SH-SY5Y (cell line): ENCODE results near the gene DCBLD1.

Experiments
- GATA2 ChIP-seq: IDR thresholded peaks from 2 replicates; pipeline ENCODE4 v1.6.1; 2011; ENCODE audit warnings: mild to moderate bottlenecking, low read depth, low read length
- GATA3 ChIP-seq: IDR thresholded peaks from 2 replicates; pipeline ENCODE4 v1.6.1; 2011; ENCODE audit warnings: low read depth, mild to moderate bottlenecking, low read length, moderate library complexity

DCBLD1 gene

GRCh38 chr6:117530467-117531242 is 48.2 kb downstream of the DCBLD1 start:
- TF ChIP-seq GATA2 (no peak), GATA3 (no peak)

GRCh38 chr6:117531346-117531745 is 48.9 kb downstream of the DCBLD1 start:
- TF ChIP-seq GATA2: no peak
- TF ChIP-seq GATA3: no peak

GRCh38 chr6:117531809-117532725 is 49.6 kb downstream of the DCBLD1 start:
- TF ChIP-seq GATA3 (no peak), GATA2 (no peak)

GRCh38 chr6:117533775-117534174 is 51.3 kb downstream of the DCBLD1 start:
- TF ChIP-seq GATA2 (no peak), GATA3 (no peak)

- TF ChIP-seq GATA3: no peak
- no peak for TF ChIP-seq GATA2
Observed at GRCh38 chr6:117534974-117535373, 52.5 kb downstream of the DCBLD1 start.

- no peak for TF ChIP-seq GATA3
- TF ChIP-seq GATA2: no peak
Observed at GRCh38 chr6:117536317-117536716, 53.8 kb downstream of the DCBLD1 start.

- no peak for TF ChIP-seq GATA3
- TF ChIP-seq GATA2: no peak
Observed at GRCh38 chr6:117538615-117539014, 56.1 kb downstream of the DCBLD1 start.

- TF ChIP-seq GATA2 (no peak), GATA3 (no peak)
Observed at GRCh38 chr6:117540670-117541069, 58.2 kb downstream of the DCBLD1 start.

- TF ChIP-seq GATA3 (no peak), GATA2 (no peak)
Observed at GRCh38 chr6:117542493-117542892, 60.0 kb downstream of the DCBLD1 start.

GRCh38 chr6:117544716-117545115 is 62.2 kb downstream of the DCBLD1 start:
- TF ChIP-seq GATA3 (no peak), GATA2 (no peak)

- no peak for TF ChIP-seq GATA3
- TF ChIP-seq GATA2: no peak
Observed at GRCh38 chr6:117545161-117545595, 62.7 kb downstream of the DCBLD1 start.

GRCh38 chr6:117546674-117547073 is 64.2 kb downstream of the DCBLD1 start:
- TF ChIP-seq GATA3 (no peak), GATA2 (no peak)

GRCh38 chr6:117547688-117548621 is 65.5 kb downstream of the DCBLD1 start:
- TF ChIP-seq GATA2 (no peak), GATA3 (no peak)
